GM23338 (cell line): ENCODE data around the gene KIF1A.
"Not testable (repeated sequence)": the region's sequence is repeated elsewhere in the genome, so short reads cannot be mapped to it uniquely, and the experiment has no call there.

Source experiments
- EZH2 ChIP-seq: fragments of 200-600 bp; sonication (generic); IDR thresholded peaks from one replicate; pipeline ENCODE4 v1.8.0; 2017; ENCODE audit warnings: antibody characterized with exemption, mild to moderate bottlenecking, low read depth; ENCODE audit not compliant: unreplicated experiment
- EZH2phosphoT487 ChIP-seq: fragments of 200-600 bp; sonication (generic); IDR thresholded peaks from one replicate; pipeline ENCODE4 v1.8.1; 2018; ENCODE audit warnings: antibody characterized with exemption; ENCODE audit not compliant: unreplicated experiment
- JUNB ChIP-seq: IDR thresholded peaks from one replicate; pipeline ENCODE4 v1.6.1; 2016; ENCODE audit warnings: antibody characterized with exemption; ENCODE audit not compliant: unreplicated experiment
- POLR2AphosphoS5 ChIP-seq: IDR thresholded peaks from 2 replicates; pipeline ENCODE4 v1.6.1; 2016; ENCODE audit warnings: antibody characterized with exemption, low read depth
- ZNF114 ChIP-seq: fragments of 250-450 bp; sonication (Bioruptor Pico); IDR thresholded peaks from 2 replicates; pipeline ENCODE4 v1.5.0; 2020; ENCODE audit warnings: mild to moderate bottlenecking, moderate library complexity
- TF ChIP-seq, protein P1 (sequence below), 2 experiments: fragments of 200-600 bp in 1 of 2; sonication (generic) in 1 of 2; conservative IDR thresholded peaks; 2 replicates each; pipeline versions ENCODE4 v1.5.1 to v1.6.1; 2016 to 2017; ENCODE audit warnings: antibody characterized with exemption in 2 of 2, low read depth in 2 of 2, mild to moderate bottlenecking in 2 of 2, moderate library complexity in 1 of 2

DNA sequence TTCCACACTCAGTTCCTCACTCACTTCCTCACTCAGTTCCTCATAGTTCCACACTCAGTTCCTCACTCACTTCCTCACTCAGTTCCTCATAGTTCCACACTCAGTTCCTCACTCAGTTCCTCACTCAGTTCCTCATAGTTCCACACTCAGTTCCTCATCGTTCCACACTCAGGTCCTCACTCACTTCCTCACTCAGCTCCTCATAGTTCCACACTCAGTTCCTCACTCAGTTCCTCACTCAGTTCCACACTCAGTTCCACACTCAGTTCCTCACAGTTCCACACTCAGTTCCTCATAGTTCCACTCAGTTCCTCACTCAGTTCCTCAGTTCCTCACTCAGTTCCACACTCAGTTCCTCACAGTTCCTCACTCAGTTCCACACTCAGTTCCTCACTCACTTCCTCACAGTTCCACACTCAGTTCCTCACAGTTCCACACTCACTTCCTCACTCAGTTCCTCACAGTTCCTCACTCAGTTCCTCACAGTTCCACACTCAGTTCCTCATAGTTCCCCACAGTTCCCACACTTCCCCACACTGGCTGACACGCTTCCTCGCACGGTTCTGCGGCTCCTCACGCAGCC lies 40.7 kb downstream of the KIF1A start:
- TF ChIP-seq, protein P1, sequence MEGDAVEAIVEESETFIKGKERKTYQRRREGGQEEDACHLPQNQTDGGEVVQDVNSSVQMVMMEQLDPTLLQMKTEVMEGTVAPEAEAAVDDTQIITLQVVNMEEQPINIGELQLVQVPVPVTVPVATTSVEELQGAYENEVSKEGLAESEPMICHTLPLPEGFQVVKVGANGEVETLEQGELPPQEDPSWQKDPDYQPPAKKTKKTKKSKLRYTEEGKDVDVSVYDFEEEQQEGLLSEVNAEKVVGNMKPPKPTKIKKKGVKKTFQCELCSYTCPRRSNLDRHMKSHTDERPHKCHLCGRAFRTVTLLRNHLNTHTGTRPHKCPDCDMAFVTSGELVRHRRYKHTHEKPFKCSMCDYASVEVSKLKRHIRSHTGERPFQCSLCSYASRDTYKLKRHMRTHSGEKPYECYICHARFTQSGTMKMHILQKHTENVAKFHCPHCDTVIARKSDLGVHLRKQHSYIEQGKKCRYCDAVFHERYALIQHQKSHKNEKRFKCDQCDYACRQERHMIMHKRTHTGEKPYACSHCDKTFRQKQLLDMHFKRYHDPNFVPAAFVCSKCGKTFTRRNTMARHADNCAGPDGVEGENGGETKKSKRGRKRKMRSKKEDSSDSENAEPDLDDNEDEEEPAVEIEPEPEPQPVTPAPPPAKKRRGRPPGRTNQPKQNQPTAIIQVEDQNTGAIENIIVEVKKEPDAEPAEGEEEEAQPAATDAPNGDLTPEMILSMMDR (conservative IDR thresholded peaks at IDR 0.05; ENCODE audit: low read depth in 2 of 2), result not testable (repeated sequence)
- TF ChIP-seq EZH2phosphoT487; EZH2; POLR2AphosphoS5; JUNB; ZNF114 (CRISPR knock-in tag): not testable (repeated sequence)
